Left renal cortex interstitium (tissue), 4 donors: ENCODE results near the gene KAZN. TPM values are rescaled to one million over a fixed set of nuclear protein-coding genes. Genes with fewer than 3 reads are reported as not detected.
A peak's percentile ranks its signal among the peaks of the same experiment; 100 is the strongest.

Experiments
- DNase-seq, 4 donors: peaks; one replicate each; pipeline ENCODE4 v3.0.0-alpha.2; 2013; ENCODE audit warnings: low read depth in 4 of 4, low spot score in 2 of 4, missing footprints in 1 of 4
- polyA plus RNA-seq, 4 donors: library from polyadenylated mRNA; unstranded; fragments of 120-200 nt; gene quantifications; one replicate each; pipeline ENCODE4 v1.2.1, GENCODE V29; 2013; ENCODE audit not compliant: insufficient read length in 4 of 4

Gene KAZN
- polyA plus RNA-seq, 4 donors, result 33.0 to 47.4 (median 37.7) TPM

- DNase-seq, result no peak
Measured at GRCh38 chr1:14941864-14942263, 343.4 kb downstream of the KAZN start.

- DNase-seq, result no peak
Measured at GRCh38 chr1:14944471-14944985, 346.0 kb downstream of the KAZN start.

GRCh38 chr1:14945132-14946010 lies 346.9 kb downstream of the KAZN start:
- DNase-seq, result peak in 2 of 4 donors; percentile 78 to 82

DNA sequence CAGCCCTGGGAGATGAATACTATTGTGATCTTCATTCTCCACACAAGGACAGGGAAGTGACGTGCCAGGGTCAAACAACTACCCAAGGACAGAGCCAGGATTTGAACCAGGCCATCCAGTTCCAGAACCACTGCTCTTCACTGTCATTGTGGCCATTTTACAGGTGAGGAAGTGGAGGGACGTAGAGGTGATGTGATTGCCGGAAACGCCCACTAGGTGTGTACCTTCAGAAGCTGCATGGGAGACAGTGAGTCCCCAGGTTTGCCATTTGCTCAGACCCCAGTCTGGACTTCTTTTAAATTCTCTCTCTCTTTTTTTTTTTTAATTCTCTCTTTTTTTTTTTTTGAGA lies 347.5 kb downstream of the KAZN start:
- DNase-seq, result no peak

GRCh38 chr1:14946684-14947238 lies 348.3 kb downstream of the KAZN start:
- no peak for DNase-seq

DNA sequence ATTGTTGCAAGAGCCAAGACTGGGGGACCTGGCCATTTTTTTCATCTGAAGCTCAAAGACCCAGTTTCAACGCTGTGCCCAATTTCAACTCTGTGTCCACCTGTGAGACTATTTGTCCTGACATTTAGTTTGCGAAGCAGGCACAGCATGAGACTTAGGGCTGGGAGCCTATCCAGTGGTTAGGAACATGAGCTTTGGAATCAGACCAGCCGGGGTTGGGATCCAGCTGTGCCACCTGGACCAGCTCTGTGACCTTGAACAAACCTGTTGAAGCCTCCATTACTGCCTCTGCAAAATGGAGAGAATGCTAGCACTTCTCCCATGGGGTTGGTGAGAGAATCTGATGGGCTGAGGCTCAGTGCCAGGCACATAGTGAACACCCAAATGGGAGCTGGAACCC lies 348.9 kb downstream of the KAZN start:
- DNase-seq, result no peak

GRCh38 chr1:14948112-14948652 lies 349.7 kb downstream of the KAZN start:
- DNase-seq, result no peak

- DNase-seq, result no peak
Measured at GRCh38 chr1:14949270-14949835, 350.9 kb downstream of the KAZN start.

GRCh38 chr1:14949836-14950713 lies 351.6 kb downstream of the KAZN start:
- no peak for DNase-seq

DNA sequence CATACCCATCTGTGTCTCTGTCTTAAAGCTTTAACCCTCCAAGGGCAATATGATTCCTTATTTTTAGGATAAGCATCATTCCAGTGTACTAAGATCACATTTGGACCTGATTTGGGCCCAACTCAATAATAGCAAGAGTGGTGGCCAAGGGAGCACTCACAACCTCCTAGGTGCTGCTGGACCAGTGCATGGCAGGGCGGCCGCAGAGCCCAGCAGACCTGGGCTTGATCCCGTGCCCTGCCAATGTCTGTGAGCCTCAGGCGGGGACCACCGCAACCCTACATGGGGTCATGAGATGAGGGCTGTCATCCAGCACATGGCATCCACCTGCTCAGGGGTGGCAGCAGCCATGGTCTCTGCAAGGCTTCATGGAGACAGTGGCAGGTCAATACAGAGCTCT lies 353.3 kb downstream of the KAZN start:
- DNase-seq, result no peak

DNA sequence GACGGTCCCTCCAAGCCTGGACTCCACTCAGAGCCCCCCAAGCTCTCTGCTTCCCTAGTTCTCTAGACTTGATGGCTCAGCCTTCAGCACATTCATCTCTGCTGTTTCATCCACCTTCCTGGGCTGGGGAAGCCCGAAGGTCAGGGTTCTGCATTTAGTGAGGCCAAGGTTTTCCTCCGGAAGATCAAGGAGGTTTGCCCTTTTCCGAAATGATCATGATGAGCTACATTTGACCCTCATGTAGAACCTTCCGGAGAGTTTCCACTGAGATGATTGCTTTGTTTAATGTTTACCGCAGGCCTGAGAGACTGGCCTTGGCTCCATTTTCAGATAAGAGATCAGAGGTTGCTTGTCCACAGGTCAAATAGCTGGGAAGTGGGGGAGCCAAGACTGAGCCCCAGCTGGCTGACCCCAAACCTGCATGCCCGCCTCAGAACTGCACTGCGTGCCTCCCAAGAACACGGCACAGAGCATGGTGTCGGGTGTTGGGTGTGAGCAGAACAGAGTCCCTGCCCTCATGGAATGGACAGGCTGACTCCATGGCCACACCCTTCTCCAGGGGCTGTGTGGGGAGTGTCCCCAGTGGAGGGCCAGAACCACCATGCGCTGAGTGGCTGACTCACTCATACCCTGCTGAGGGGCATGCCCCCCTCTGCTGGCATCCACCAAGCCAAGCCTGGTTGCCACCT lies 354.3 kb downstream of the KAZN start:
- no peak for DNase-seq

- no peak for DNase-seq
Measured at GRCh38 chr1:14954210-14954609, 355.7 kb downstream of the KAZN start.

- no peak for DNase-seq
Measured at GRCh38 chr1:14954930-14955329, 356.4 kb downstream of the KAZN start.

- no peak for DNase-seq
Measured at GRCh38 chr1:14955402-14955801, 356.9 kb downstream of the KAZN start.

DNA sequence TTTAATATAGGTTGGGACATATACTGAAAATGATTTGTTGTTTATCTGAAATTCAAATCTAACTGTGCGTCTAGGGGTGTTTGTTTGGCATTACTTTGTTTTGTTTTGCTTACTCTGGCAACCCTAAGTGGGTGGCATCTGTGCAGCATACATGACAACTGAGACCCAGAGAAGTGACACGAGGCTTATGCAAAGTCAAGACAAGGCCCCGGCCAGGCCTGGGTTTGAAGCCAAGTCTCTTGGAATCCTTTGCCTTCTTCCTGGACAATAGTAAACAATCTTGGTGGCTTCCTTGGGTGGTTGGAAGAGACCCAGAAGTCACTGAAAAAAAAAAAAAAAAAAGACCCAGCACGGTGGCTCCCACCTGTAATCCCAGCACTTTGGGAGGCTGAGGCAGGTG lies 357.5 kb downstream of the KAZN start:
- DNase-seq, result no peak

DNA sequence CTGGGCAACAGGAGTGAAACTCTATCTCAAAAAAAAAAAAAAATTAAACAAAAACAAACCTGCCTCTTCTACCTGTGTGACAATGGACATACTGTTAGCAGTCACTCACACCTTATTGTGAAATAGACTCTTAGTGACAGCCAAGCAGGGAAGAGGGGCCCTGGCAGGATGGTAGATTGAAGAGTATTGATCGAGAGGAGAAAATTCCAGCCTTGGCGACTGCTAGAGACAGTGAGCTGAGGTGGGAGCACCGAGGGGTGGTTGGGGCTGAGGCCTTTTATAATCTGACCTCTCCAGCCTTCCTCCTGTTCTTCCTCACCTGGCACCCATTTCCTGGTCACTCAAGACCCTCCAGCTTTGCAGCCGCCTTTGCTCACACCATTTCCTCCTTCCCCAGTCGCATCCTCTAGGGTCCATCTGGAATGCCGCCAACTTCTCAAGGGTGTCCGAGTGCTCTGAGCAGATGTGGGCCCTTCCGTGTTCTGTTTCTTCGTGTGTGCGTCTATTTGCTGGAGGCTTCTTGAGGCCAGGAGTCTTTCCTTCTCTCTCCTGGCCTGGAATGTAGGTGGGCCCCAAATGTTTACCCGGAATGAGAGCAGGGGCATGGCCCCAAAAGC lies 358.2 kb downstream of the KAZN start:
- no peak for DNase-seq

- DNase-seq, result no peak
Measured at GRCh38 chr1:14957375-14958098, 359.1 kb downstream of the KAZN start.

- no peak for DNase-seq
Measured at GRCh38 chr1:14958249-14959058, 360.0 kb downstream of the KAZN start.
